GM12872 (cell line): Measurements from ENCODE around the gene OR5K3.

Experiments used
- TF ChIP-seq, protein P1 (sequence below): IDR thresholded peaks from 3 replicates; pipeline ENCODE4 v1.5.1; 2011; ENCODE audit warnings: low read depth, mild to moderate bottlenecking, low read length, moderate library complexity; ENCODE audit not compliant: insufficient read depth

The OR5K3 gene, protein sequence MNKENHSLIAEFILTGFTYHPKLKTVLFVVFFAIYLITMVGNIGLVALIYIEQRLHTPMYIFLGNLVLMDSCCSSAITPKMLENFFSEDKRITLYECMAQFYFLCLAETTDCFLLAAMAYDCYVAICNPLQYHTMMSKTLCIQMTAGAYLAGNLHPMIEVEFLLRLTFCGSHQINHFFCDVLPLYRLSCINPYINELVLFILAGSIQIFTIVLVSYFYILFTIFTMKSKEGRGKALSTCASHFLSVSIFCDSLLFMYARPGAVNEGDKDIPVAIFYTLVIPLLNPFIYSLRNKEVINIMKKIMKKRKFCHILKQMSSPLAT

DNA sequence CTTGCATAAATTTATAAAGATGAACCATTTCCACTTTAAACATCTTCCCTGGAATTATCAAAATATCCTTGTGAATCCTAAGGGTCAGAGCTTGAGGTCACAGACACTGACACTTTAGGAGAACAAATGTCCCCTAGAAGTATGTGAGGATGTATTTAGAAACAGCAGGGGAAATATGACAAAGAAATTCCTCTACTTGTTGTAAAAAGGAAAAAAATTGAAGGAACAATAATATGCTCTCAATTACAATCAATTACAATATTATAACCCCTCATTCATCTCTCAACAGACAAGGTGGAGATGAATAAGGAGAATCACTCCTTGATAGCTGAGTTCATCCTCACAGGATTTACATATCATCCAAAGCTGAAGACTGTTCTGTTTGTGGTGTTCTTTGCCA is at the start of gene OR5K3:
OR5K3 (plus strand) TSS at position 301 of the 400 bp plus-strand sequence; CDS start at position 301, 0 bp downstream.
- TF ChIP-seq, protein P1, sequence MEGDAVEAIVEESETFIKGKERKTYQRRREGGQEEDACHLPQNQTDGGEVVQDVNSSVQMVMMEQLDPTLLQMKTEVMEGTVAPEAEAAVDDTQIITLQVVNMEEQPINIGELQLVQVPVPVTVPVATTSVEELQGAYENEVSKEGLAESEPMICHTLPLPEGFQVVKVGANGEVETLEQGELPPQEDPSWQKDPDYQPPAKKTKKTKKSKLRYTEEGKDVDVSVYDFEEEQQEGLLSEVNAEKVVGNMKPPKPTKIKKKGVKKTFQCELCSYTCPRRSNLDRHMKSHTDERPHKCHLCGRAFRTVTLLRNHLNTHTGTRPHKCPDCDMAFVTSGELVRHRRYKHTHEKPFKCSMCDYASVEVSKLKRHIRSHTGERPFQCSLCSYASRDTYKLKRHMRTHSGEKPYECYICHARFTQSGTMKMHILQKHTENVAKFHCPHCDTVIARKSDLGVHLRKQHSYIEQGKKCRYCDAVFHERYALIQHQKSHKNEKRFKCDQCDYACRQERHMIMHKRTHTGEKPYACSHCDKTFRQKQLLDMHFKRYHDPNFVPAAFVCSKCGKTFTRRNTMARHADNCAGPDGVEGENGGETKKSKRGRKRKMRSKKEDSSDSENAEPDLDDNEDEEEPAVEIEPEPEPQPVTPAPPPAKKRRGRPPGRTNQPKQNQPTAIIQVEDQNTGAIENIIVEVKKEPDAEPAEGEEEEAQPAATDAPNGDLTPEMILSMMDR, result no peak

DNA sequence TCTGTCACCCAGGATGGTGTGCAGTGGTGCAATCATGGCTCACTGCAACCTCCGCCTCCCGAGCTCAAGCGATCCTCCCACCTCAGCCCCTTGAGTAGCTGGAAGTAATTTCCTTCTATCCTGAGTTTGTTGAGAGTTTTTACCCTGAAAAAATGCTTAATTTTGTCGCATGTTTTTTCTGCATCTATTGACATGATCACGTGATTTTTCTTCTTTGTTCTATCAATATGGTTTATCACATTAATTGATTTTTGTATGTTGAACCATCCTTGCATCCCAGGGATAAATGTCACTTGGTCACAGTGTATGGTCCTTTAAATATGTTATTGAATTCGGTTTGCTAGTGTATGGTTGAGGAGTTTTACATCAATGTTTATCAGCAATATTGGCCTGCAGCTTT is 48.7 kb upstream of the OR5K3 start:
- TF ChIP-seq, protein P1, result no peak

DNA sequence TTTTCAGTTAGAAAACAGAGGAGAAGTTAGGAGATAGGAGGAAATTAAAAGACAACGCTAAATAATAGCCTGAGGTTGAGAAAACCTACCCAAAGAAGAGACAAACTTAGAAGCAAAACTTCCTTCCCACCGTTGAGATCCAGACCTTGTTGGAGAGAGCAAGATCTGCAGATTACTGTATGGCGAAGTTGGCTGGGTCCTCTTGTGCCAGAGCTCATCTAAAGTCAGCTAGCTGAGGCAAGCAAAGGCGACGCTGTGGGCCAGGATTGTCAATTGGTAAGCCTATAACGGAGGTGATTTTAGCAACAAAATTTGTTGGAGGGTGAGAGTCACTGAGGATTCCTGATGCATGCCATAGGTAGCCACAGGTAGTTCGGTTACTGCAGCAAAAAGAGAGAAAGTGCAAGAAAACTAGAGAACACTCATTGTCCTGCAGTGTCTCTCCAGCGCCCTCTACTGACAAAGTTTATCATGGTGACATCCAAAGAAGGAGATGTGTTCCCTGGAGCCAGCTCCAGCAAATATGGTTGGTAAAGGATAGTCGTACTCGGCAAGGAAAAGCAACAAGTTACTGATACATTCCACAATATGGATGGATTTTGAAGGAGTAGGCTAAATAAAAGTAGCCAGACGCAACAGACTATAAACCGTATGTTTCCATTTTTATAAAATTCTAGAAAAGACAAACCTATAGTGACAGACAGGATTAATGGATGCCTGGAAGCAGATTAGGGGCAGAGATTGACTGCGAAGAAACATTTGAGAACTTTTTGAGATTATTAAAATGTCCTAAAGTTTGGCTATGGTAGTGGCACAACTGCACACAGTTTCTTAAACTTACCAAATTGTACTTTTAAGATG is 46.6 kb upstream of the OR5K3 start:
- TF ChIP-seq, protein P1, result peak; percentile 92

DNA sequence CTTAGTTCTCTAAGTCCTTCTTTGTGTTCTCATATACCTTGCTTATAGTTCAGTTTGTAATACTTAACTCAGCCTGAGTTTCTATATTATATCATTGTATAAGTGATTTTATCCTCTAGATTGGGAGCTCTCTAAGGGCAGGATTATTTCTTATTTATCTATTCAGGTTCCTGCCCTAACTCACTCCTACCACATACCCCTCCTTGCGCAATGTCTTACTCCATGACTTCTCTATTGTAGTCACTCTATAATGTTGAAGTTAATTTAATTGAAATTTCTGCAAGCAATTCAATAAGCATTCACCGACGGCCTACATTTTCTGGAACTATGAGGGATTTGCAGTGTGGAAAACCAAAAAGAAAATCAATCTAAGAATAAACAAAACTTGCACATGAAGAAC is 40.4 kb upstream of the OR5K3 start:
- TF ChIP-seq, protein P1, result no peak

DNA sequence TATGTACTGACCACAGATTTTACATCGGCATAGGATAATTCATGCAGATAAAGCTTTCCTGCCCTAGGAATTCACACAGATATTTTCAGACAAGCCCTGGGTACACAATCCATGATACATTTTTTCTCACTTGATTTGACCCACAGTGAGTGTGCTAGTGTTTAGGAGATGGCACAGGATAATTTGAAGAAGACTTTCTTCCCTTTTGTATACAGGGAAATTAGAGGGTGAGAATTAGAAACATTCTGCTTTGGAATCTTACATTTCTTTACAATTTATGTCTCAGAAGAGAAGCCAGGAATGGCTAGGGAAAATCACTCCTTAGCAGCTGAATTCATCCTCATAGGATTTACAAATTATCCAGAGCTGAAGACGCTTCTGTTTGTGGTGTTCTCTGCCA is 36.9 kb upstream of the OR5K3 start, which contains the start of gene OR5K4:
OR5K4 (plus strand) TSS at position 301 of the 400 bp plus-strand sequence; CDS start at position 301, 0 bp downstream.
- TF ChIP-seq, protein P1, result no peak

DNA sequence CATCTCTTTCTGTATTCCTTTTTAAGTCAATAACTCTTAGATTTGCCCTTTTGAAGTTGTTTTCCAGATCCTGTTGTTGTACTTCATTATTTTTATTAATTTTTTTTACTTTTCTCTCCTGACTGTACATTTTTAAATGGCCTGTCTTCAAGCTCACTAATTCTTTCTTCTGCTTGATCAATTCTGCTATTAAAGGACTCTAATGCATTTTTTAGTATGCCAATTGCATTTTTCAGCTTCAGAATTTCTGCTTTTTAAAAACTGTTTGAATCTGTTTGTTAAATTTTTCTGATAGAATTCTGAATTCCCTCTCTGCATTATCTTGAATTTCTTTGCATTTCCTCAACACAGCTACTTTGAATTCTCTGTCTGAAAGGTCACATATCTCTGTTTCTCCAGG is 31.2 kb upstream of the OR5K3 start:
- TF ChIP-seq, protein P1, result no peak

DNA sequence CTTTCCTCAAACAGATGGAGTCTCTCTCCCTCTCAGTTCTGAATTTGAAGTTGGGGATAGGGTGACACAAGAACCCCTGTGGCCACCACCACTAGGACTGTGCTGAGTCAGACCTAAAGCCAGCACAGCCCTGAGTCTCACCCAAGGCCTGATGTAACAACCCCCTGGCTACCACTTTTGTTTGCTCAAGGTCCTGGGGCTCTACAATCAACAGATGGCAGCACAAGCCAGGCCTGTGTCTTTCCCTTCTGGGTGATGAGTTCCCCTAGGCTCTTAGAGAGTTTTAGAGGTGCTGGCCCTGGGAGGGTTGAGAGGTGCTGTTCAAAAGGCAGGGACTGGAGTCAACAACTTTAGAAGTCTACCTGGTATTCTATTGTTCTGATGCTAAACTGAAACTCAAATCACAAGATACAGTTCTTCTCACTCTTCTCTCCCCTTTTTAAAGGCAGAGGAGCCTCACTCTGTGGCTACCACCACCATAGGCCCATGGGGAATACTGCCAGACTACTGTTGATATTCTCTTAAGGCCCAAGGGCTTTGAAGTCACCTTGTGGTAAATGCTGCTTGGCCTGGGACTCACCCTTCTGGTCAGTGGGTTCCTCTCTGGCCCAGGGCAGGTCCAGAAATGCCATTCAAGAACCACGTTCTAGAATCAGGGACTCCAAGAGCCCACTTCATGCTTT is 30.3 kb upstream of the OR5K3 start:
- TF ChIP-seq, protein P1, result peak; percentile 45
